Medulla oblongata (tissue), 1 donor: Measurements from ENCODE around the gene RASL10B.

Experiments
- DNase-seq: peaks from one replicate; pipeline ENCODE4 v3.0.0-alpha.2; 2015; ENCODE audit errors: extremely low spot score

RASL10B gene

DNA sequence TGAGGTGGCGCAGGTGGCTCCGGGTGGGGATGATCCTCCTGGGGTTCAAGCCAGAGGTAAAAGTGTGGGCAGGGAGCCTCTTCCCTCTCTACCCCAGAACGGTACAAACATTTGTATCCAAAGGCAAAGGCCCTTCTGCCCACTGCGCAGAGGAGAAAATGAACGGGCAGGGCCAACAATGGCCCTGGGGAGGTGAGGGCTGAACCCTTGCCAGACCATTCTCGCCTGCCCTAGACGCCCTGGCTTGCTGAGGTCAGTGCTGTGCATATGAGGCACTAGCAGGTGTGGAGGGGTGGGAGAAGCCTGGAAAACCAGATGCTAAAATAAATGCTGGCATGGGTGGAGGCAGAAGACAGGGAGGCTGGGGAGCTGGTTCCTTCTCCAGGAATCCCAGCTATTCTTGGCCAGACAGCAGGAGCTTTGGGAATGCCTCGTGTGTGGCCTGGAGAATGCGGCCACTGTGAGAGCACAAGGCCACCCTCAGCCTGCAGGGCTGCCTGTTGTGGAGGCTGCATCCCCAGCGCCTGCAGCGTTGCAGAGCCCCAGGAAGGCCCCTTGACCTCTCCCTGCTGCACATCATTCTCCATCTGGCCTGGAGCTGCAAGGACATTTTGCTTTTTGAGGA lies 33.8 kb downstream of the RASL10B start:
- no peak for DNase-seq

DNA sequence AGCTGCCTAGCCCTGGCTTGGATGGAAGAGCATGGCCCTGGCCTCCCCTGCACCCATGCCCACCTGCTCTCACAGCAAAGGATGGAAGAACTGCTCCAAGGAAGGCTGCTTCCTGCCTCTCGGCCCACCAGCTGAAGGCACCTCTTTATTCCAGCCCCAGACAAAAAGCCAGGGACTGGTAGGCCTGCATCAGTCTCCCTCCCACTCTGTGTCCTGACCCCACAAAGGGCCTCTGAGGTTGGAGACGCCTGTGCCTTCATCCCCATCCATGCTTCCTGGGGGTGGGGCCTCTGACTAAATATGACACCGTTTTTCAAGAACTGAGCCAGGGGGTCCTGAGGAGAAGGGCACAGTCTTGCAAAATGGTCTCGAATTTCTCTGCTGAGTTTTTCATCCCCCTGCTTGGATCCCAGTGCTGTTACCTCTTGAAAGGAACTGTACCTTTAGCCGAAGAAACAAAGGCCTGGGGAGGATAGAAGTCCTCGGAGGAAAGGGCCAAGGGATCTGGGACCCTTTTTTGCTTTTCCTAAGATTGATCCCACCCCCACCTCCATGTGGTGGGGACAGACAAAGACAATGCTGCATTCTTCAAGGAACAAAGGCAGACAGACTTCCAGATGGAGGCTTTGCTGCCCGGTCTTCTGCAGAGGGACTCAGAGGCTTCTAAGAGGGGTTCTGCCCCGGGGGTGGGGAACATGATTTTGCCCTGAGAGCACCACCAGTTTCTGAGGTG lies 34.5 kb downstream of the RASL10B start:
- no peak for DNase-seq

DNA sequence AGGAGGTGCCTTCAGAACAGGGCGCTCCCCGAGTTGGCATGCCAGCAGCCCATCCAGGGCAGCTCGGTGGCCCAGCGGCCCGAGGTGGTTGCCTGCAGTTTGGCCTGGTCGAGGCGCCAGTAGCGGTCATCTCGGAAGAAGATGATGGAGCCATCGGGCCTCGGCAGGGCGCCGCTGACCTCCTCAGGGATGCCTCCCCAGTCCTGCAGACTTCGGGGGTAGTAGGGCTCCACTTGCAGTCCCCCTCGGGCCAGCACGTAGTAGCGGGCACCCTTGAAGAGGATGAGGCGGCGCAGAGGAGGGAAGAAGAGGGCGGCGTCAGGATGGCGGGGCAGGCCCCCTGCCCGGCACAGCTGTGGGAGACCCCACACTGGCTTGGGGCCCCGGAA lies 35.0 kb downstream of the RASL10B start:
- no peak for DNase-seq

DNA sequence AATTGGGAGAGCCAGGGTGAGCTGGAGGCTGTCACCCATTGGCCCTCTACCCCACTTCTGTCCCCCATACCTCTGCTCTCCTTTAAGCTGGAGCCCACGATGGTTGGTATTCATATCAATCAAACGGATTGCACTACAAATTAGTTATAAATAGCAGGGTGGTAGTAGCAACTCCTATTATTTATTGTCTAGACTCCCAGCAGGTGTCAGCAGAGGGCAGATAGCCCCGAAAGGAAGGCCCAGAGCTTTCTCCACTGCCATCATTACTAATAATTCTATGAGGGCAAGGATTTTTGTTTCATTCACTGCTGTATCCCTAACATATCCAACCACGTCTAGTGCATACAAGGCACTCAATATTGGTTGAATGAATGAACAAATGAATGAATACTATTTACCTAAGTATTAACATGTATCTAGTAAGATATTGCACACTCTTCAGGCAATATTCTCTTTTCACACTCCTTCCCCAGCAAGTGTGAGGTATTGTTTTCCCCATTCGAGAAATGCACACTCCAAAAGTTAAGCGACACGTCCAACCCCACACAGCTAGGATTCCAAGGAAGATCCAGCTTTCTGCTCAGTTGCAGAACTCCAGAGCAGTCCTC lies 35.6 kb downstream of the RASL10B start:
- peak; percentile 45 for DNase-seq

DNA sequence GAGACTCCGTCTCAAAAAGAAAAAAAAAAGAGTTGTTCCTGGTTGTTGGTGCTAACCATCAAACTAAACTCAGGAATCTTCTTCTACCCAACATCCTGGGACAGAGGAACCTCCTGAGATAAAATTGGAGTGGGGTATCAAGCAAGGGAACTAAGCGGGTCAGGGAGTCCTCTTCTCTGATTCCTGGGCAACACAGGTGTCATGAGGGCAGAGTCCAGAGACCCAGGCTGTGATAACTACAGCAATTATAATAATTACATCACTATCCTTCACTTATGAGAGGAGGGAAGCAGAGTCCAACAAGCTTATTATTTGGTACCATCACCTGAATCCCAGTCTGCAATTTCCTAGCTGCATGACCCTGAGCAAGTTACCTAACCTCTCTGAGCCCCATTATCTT lies 37.4 kb downstream of the RASL10B start:
- DNase-seq, result no peak

DNA sequence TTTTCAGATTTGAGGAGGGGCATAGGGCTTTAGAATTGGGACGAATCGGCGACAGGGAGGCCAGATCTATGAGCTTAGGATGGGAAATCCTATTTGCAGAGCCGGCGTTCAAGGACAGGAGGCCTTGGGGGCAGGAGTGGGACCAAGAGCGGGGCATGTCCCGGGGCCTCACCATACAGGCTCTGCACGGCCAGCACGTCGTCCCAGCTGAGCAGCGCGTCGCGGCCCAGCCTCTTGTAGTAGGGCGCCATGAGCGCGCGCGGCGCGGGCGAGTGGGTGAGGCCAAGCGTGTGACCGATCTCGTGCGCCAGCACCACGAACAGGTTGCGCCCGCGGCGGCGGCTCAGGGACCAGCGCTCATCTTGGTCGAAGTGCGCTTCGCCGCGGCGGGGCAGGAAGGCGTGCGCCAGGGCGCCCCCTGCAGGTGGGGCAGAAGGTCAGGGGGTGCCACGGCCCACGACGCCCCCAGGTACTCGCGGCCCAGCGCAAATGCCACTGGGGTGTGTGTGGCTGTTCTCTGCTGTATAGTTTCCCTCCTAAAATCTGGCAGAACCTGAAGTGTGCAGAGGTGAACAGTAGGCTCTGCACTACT lies 38.6 kb downstream of the RASL10B start:
- no peak for DNase-seq

DNA sequence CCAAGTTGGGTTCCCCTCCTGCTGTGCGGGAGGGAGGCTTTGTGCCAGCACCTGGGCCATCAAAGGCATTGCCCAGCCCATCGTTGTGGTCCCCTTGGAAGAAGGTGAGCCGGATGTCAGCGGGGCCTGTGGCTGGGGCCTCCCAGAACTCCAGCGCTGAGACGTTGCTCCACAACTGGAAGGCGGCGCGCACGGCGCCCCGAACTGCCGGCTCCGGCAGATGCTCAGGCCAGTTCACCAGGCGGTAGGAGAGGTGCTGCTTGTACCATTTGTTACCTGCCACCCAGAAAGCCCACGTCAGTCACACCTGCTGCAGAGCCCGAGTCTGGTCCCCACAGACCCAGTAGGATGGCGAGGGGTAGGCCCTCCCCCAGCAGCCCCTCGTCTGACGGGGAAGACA lies 41.7 kb downstream of the RASL10B start:
- no peak for DNase-seq

DNA sequence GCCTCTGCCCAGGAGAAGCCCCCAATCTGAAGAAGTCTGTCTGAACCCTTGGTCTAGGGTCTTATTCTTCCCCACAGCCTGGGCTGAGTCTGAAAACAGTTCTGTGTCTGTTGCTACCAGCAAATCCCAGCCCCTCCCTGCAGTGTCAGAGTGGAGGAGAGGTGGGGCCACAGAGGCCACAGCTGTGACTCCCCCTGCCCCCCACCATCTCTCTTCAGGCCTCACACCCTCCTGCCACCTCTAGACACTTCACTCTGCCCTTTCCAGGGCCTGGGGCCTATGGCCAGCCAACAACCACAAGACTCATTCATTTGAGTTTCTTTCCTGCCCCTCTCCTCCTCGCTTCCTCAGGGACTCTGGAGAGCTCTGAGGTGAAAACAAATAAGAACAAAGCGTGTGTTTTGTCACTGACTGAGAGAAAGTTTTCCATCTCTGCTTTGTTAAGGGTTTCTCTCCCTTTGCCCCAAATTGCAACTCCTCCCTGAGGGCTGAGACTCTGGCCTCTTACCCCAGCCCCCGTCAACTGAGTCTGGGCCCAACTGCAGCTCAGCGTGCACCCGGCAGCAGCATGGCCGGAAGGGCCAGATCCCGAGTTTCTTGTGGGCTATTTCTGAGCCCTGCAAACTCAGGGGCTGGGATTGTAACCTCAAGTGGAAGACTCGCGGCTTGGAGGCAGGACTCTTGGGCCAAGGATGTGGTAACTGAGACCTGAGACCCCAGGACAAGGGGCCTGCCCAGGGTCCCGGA lies 42.4 kb downstream of the RASL10B start:
- no peak for DNase-seq

DNA sequence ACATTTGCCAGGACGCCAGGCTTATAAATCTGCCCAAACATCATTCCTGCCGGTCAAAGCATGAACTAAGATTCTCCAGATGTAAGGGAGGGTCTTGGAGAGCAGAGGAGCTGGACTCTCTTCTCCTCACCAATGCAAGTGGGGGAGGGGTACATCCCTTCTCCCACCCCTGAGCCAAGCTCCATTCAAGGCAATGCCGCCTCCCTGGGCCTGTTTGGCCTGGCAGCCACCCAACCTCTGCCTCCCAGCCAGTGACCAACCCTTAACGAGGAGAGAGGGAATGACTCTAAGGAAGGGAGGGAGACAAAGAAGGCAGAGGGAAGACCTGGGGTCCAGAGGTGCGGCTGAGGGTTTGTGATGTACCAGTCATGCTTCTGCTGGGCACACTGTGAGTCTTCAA lies 43.1 kb downstream of the RASL10B start:
- peak; percentile 76 for DNase-seq

DNA sequence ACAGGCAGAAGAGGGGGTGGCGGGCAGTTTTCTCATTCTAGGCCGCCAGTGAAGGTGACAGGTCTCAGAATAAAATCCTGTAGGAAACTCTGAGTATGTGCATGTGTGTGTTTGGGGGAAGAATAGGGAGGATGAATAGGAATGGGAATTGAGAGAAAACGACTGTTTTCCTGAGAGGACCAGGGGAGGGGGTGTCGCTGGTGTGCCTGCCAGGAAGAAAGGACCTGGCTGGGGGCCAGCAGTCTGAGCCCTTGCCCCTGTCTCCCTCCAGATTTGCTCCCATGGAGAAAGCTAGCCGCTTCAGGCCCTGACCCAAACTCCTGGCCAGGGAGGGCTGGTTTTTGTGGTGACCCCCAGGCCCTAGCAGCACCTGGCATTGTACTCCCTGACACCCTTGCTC lies 43.6 kb downstream of the RASL10B start:
- no peak for DNase-seq

DNA sequence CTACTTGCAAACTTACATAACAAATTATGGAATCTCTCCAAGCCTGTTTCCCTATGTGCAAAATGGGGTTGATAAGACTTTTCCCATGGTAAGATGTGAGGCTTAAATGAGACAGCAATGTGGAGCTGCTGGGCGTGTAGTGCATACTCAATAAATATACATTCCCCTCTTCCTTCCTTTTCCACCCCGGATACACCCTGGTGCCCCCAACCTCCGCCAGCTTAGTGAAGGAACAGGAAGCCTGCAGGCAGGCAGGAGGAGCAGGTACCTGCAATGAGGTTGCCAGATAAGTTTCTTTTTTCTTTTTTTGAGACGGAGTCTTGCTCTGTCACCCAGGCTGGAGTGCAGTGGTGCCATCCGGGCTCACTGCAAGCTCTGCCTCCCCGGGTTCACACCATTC lies 44.1 kb downstream of the RASL10B start:
- no peak for DNase-seq

DNA sequence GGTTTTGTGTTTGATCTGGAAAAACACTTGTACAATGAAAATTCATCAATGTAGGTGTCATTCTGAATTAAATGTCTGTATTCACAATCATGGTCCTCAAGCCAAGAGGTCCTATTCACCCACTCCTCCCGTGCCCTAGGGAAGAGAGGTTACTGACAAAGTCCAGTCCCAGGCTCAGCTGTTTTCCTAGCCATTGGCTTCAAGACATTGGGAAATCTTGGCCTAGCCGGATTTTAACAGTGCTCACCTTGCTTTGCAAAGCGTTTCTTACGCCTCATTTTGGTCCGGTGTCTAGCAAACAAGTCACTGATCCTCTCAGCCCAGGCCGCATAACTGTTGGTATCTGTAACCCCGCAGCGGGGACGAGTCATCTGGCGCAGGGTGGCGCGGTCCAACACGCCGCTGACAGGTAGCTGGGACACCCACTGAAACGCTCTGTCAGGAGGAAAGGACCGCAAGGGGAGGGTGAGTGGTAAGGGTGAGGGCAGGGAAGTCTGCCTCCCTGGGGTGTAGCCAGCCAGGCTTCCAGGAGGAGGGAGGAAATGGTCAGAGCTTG lies 47.3 kb downstream of the RASL10B start:
- no peak for DNase-seq

DNA sequence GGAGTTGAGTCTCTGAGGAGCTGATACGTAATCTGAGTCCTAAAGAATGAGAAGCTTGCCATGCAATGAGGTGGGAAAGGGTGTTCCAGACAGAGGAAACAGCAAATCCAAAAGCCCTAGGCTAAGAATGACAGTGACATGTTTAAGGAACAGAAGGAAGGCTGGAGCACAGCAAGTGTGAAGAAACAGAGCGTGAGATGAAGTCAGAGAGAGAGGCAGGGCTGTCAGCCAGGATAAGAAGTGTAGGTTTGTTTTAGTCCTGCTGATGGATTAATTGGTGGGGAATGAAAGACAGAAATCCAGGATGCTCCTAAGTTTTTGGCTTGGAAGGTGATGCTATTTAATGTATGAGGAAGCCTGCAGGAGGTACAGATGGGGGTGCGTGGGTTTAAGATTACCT lies 49.5 kb downstream of the RASL10B start:
- no peak for DNase-seq

DNA sequence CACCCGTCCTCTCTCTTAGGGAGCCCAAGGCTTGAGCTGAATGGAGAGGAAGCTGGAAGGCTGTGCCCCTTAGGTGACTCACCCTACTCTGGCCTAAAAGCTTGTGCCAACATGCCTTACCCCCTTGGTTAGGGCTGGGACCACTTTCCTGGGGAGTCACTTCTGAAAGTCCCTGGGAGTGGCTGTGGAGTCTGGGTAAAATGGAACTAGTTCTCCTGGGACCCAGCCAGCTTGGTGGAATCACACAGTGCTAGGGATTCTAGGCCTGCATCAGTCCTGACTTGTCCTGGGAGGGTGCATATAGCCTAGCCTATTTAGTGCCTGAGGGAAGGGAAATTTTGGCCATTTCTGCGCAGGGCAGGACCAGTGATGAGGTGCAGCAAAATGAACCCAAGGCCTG lies 53.5 kb downstream of the RASL10B start:
- no peak for DNase-seq

DNA sequence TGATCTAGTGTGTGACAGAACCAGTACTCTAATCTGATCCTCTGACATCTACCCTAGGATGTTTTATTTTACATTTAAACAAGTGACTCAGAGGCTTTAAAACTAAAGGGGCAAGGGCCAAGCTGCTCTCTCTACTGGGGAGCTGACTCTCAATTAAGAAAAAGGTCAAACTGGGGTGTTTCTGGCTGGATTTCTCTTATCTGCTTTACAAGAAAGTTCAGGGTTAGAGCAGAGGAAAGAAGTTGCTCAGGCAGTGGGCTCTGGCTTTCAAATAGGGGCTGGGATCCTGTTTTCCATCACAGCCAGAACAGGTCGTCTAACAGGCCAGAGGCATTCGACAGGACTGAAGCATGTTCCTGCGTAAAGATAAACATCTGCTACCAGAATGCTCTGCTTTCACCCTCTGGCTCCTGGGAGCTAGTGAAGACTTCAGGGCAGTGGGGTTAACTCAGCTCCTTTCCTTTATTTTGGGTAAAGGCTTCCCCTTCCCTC lies 55.5 kb downstream of the RASL10B start:
- DNase-seq, result no peak

DNA sequence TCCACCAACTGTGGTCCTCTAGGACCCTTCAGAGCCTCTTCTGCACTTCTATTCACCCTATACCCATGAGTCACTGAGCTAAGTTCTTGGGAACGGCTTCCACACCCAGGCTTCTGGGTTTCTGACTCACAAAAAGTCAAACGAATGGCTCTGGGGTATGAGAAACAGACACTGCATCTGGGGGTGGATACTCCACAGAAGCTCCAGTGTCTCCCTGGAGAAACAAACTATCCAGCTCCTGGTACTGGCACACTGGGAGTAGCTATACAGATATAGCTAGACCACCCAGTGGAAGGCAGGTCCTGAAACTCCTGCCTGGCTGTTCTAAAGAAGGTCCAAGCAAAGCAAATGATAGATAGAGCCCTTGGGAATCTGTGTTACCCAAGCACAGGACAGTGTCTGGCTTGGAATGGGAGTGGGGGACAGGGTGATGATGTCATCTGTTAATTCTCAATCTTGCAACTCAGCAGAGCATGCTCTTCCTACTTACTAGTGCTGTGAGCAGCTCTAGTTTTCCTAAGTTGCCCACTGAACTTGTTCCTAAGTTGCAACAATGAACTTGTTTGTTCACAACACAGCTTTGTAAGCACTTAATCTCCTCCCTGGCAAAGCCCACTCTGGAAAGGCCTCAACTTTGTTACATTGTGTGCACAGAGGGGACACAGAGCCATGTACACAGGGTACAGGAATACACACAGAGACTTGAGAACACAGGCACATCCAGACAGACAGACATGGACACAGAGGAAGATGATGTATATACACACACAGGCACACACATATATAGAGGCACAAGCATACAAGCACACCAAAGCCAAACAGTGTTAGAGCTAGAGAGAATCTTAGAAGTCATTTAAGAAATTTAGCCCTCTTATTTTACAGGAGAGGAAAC lies 57.3 kb downstream of the RASL10B start:
- no peak for DNase-seq

DNA sequence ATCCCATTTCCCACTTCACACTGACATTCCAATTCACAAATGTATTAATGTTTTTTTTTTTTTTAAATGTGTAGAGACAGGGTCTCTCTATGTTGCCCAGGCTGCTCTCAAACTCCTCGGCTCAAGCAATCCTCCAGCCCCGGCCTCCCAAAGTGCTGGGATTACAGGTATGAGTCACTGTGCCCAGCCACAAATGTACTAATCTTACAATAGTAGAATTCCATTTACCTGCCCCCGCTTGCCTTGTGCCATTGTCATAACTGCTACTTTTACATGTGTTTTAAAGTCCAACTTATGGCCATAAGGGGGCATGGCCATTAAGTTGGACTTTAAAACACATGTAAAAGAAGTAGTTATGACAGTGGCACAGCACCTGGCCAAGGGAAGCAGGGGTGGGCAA lies 59.4 kb downstream of the RASL10B start:
- DNase-seq, result no peak

DNA sequence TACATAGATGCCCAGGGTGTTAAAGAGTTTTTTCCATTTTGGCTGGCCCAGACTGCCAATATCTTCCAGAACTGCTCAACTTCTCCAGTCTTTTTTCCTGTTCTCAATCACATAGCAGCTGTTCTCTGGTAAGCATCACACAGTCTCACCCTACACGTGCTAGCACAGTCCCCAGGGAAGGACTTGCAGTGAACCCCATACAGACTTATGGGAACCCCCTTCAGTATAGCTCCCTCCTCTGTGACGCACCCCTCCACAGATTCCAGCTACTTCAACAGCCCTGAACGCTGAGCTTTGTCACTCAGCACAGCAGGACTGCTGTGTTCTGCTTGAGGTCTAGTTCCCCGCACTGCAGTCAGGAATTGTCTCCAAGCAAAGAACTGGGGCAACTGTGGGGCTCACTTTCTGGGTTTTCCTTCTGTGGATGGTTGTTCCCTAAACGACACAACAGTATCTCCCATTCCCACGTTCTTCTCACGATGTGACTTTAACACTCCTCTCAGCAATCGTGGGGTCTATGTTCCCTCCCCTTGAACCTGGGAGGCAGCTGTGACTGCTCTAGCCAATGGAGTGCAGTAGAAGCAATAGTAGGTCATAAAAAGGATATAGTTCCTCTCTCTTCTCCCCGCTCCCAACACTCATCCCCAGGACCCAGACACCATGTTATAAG lies 60.4 kb downstream of the RASL10B start:
- no peak for DNase-seq
